Caco-2 (cell line): ENCODE results near the gene DENND1A. TPM values are rescaled to one million over a fixed set of nuclear protein-coding genes. Genes with fewer than 3 reads are reported as not detected.

Experiments
- BruUV-seq: library from RNA; stranded (reverse); fragments of 400-500 nt; replicated peaks from 2 replicates; lab custom pipeline; 2021; lab: Mats Ljungman, UMichigan
- CTCF ChIA-PET: fragments of 300-600 bp; sonication (Branson Sonifier 250); formaldehyde crosslinking; loops from one replicate; lab custom pipeline; 2022; ENCODE audit warnings: antibody characterized with exemption; lab: Charles Lee
- POLR2A ChIA-PET: fragments of 300-600 bp; sonication (Branson Sonifier 250); formaldehyde crosslinking; loops from one replicate; lab custom pipeline; 2022; ENCODE audit warnings: antibody characterized with exemption; lab: Charles Lee
- DNase-seq, 2 experiments: peaks; one replicate each; pipeline versions ENCODE4 v3.0.0 to v3.0.0-alpha.2; 2020 to 2022
- H3K27me3 ChIP-seq: replicated peaks from 2 replicates; pipeline ENCODE4 v1.6.0; 2011; ENCODE audit warnings: low read length; ENCODE audit not compliant: control insufficient read depth, insufficient read depth
- H3K36me3 ChIP-seq: 2 replicates; pipeline ENCODE4 v1.5.1; 2011; ENCODE audit warnings: low read length; ENCODE audit not compliant: control insufficient read depth, insufficient read depth
- H3K4me1 ChIP-seq: fragments of 250-450 bp; sonication (Bioruptor Pico); 2 replicates; pipeline ENCODE4 v1.5.1; 2020; ENCODE audit warnings: mild to moderate bottlenecking
- H3K4me3 ChIP-seq: 2 replicates; pipeline ENCODE4 v1.5.1; 2011; ENCODE audit warnings: low read depth, mild to moderate bottlenecking, control low read depth, low read length
- H3K9me3 ChIP-seq: fragments of 250-450 bp; sonication (Bioruptor Pico); 2 replicates; pipeline ENCODE4 v1.5.1; 2020; ENCODE audit warnings: mild to moderate bottlenecking, moderate library complexity
- H3K27ac Mint-ChIP-seq: one replicate; pipeline ENCODE4 v1.8.0; 2022; ENCODE audit warnings: mixed read lengths; ENCODE audit not compliant: unreplicated experiment
- H3K27me3 Mint-ChIP-seq: one replicate; pipeline ENCODE4 v1.8.0; 2022; ENCODE audit warnings: mixed read lengths; ENCODE audit not compliant: insufficient read depth, unreplicated experiment
- H3K36me3 Mint-ChIP-seq: one replicate; pipeline ENCODE4 v1.8.0; 2022; ENCODE audit warnings: mild to moderate bottlenecking, mixed read lengths; ENCODE audit not compliant: insufficient read depth, unreplicated experiment
- H3K4me1 Mint-ChIP-seq: one replicate; pipeline ENCODE4 v1.8.0; 2022; ENCODE audit warnings: low read depth, mixed read lengths; ENCODE audit not compliant: unreplicated experiment
- H3K4me3 Mint-ChIP-seq: one replicate; pipeline ENCODE4 v1.8.0; 2022; ENCODE audit warnings: mild to moderate bottlenecking, moderate library complexity, mixed read lengths; ENCODE audit not compliant: unreplicated experiment
- H3K9me3 Mint-ChIP-seq: one replicate; pipeline ENCODE4 v1.8.0; 2022; ENCODE audit warnings: mixed read lengths; ENCODE audit not compliant: unreplicated experiment
- CTCF ChIP-seq, 2 experiments: fragments of 200-600 bp in 1 of 2; IDR thresholded peaks; 1 replicate in 1 of 2; 2 replicates in 1 of 2; pipeline versions ENCODE4 v1.5.1 to v1.8.0; 2011 to 2022; ENCODE audit warnings: antibody characterized with exemption in 1 of 2, control low read depth in 1 of 2, inconsistent platforms in 1 of 2, low read depth in 1 of 2, low read length in 1 of 2, mild to moderate bottlenecking in 1 of 2, moderate library complexity in 1 of 2; ENCODE audit not compliant: insufficient read depth in 1 of 2, severe bottlenecking in 1 of 2, unreplicated experiment in 1 of 2
- intact Hi-C: fragments of 100-400 bp; cut with micrococcal nuclease; formaldehyde crosslinking; loops from one replicate; pipeline ENCODE4 v1.10.0; 2022; ENCODE audit not compliant: unreplicated experiment
- total RNA-seq: library from RNA; stranded (reverse); gene quantifications from 2 replicates; pipeline ENCODE4 v1.2.3, GENCODE V29; 2022

Gene DENND1A
- total RNA-seq, 1 experiment from 2014 or later, result 41.6 TPM

GRCh38 chr9:123571240-123571639 lies 358.7 kb downstream of the DENND1A start:
- no peaks in the 10 kb centered on the region for H3K9me3 ChIP-seq
- H3K4me3 ChIP-seq, result no peak overlapping the region
- intact Hi-C loops, result no loop called here
- no peaks in the 10 kb centered on the region for H3K36me3 ChIP-seq
- H3K36me3 Mint-ChIP-seq, result peaks cover 12% of the 10 kb centered on the region
- no TSS peak for BruUV-seq
- no peaks in the 10 kb centered on the region for H3K4me1 ChIP-seq
- H3K27ac Mint-ChIP-seq, result no peak overlapping the region
- no peak for TF ChIP-seq CTCF (IDR thresholded peaks at IDR 0.05; ENCODE audit: insufficient read depth in 1 of 2, low read depth in 1 of 2, low read length in 1 of 2, severe bottlenecking in 1 of 2, unreplicated experiment in 1 of 2)
- no peaks in the 10 kb centered on the region for H3K27me3 ChIP-seq
- ChIA-PET CTCF (no interaction called here), POLR2A (no interaction called here)
- H3K4me1 Mint-ChIP-seq, result no peaks in the 10 kb centered on the region
- no peak overlapping the region for H3K4me3 Mint-ChIP-seq
- no peaks in the 10 kb centered on the region for H3K9me3 Mint-ChIP-seq
- H3K27me3 Mint-ChIP-seq, result no peaks in the 10 kb centered on the region
- no peak for DNase-seq

GRCh38 chr9:123568691-123569688 lies 360.9 kb downstream of the DENND1A start:
- CTCF ChIA-PET, result no interaction called here
- no peak for DNase-seq
- peaks cover 15% of the 10 kb centered on the region for H3K36me3 Mint-ChIP-seq
- intact Hi-C loops, result no loop called here
- H3K9me3 ChIP-seq, result no peaks in the 10 kb centered on the region
- no peak overlapping the region for H3K4me3 Mint-ChIP-seq
- BruUV-seq, result no TSS peak
- TF ChIP-seq CTCF (IDR thresholded peaks at IDR 0.05; ENCODE audit: insufficient read depth in 1 of 2, low read depth in 1 of 2, low read length in 1 of 2, severe bottlenecking in 1 of 2, unreplicated experiment in 1 of 2), result no peak
- no peaks in the 10 kb centered on the region for H3K4me1 ChIP-seq
- no peaks in the 10 kb centered on the region for H3K4me1 Mint-ChIP-seq
- no peak overlapping the region for H3K27ac Mint-ChIP-seq
- no peak overlapping the region for H3K4me3 ChIP-seq
- H3K36me3 ChIP-seq, result no peaks in the 10 kb centered on the region
- POLR2A ChIA-PET, result interaction anchor here (0.6 kb wide), 1 partner anchor 46 kb away, joined by 4 read pairs; no protein-coding TSS in a partner anchor
- no peaks in the 10 kb centered on the region for H3K27me3 Mint-ChIP-seq
- no peaks in the 10 kb centered on the region for H3K9me3 Mint-ChIP-seq
- H3K27me3 ChIP-seq, result no peaks in the 10 kb centered on the region

- Histone ChIP-seq H3K4me1 (no peaks in the 10 kb centered on the region), H3K9me3 (no peaks in the 10 kb centered on the region), H3K4me3 (no peak overlapping the region), H3K27me3 (no peaks in the 10 kb centered on the region), H3K36me3 (no peaks in the 10 kb centered on the region)
- no peaks in the 10 kb centered on the region for H3K27me3 Mint-ChIP-seq
- DNase-seq, result no peak
- H3K36me3 Mint-ChIP-seq, result peaks cover 17% of the 10 kb centered on the region
- no peaks in the 10 kb centered on the region for H3K9me3 Mint-ChIP-seq
- no peak overlapping the region for H3K27ac Mint-ChIP-seq
- POLR2A ChIA-PET, result no interaction called here
- BruUV-seq, result no TSS peak
- no peak overlapping the region for H3K4me3 Mint-ChIP-seq
- TF ChIP-seq CTCF (IDR thresholded peaks at IDR 0.05; ENCODE audit: insufficient read depth in 1 of 2, low read depth in 1 of 2, low read length in 1 of 2, severe bottlenecking in 1 of 2, unreplicated experiment in 1 of 2), result no peak
- CTCF ChIA-PET, result no interaction called here
- no peaks in the 10 kb centered on the region for H3K4me1 Mint-ChIP-seq
- intact Hi-C loops, result no loop called here
These were observed 362.9 kb downstream of the DENND1A start for GRCh38 chr9:123567013-123567412.
